ENCODE measurements around the gene RAB40C. TPM values are rescaled to one million over a fixed set of nuclear protein-coding genes. Genes with fewer than 3 reads are reported as not detected.

Gene RAB40C
- total RNA-seq, 1 donor from 2014 or later, result 20.0 TPM

DNA sequence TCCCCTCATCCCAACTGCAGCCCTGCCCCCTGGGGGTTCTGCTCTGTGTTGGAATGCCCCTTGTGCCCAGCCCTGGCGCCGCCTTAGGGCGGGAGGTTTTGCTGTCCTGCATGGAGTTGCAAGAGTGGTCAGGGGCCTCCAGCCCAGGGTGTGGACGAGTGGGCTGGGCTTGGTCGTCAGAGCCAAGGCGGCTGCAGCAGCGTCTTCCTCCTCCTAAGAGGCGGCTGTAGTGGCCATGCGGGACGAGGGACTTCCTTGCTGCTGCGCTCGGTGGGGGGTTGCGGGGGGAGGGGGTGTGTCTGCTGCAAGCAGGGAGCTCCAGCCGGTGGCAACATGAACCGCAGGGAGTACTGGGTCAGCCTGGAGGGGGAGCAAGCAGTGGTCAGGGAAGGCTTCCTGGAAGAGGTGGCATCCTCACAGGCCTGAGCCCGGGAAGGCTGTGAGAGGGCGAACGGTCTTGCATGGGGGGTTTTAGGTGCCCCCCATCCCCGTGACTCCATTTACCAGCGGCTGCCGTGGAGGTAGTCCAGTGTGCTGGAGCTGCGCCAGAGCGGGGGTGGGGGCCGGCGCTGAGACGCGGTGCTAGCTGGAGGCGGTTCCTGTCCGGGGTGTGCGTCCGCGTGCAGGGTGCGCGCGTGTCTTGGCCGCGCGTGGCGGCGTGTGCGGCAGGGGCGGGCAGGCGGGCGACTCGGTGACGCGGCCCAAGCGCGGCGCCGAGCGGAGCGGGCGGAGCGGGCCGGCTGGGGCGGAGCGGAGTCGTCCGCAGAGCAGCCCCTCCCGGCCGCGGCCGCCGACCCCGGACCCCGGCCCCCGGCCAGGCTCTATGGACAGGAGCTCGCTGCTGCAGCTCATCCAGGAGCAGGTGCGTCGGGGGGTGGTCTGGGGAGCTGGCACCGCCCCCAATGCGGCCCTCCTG, 85.4 kb downstream of the RAB40C start, which contains the start of gene RHBDL1:
TSS of gene RHBDL1 (plus strand) at position 704 of the 916 bp plus-strand sequence. CDS start at position 824, 120 bp downstream.
- Mint-ChIP-seq H3K27ac (ENCODE audit: unreplicated experiment) (no peak within 1 kb of the TSS), H3K27me3 (ENCODE audit: unreplicated experiment) (no peaks in the 10 kb centered on the region), H3K4me1 (ENCODE audit: unreplicated experiment) (peaks cover 10% of the 10 kb centered on the region), H3K36me3 (ENCODE audit: unreplicated experiment) (peaks cover 2% of the 10 kb centered on the region), H3K9me3 (ENCODE audit: unreplicated experiment) (no peaks in the 10 kb centered on the region), H3K4me3 (ENCODE audit: unreplicated experiment) (no peak within 1 kb of the TSS)
- no peak for DNase-seq (ENCODE audit: extremely low spot score, unreplicated experiment)
- TF ChIP-seq, protein P1, sequence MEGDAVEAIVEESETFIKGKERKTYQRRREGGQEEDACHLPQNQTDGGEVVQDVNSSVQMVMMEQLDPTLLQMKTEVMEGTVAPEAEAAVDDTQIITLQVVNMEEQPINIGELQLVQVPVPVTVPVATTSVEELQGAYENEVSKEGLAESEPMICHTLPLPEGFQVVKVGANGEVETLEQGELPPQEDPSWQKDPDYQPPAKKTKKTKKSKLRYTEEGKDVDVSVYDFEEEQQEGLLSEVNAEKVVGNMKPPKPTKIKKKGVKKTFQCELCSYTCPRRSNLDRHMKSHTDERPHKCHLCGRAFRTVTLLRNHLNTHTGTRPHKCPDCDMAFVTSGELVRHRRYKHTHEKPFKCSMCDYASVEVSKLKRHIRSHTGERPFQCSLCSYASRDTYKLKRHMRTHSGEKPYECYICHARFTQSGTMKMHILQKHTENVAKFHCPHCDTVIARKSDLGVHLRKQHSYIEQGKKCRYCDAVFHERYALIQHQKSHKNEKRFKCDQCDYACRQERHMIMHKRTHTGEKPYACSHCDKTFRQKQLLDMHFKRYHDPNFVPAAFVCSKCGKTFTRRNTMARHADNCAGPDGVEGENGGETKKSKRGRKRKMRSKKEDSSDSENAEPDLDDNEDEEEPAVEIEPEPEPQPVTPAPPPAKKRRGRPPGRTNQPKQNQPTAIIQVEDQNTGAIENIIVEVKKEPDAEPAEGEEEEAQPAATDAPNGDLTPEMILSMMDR (IDR thresholded peaks at IDR 0.05), result no peak

DNA sequence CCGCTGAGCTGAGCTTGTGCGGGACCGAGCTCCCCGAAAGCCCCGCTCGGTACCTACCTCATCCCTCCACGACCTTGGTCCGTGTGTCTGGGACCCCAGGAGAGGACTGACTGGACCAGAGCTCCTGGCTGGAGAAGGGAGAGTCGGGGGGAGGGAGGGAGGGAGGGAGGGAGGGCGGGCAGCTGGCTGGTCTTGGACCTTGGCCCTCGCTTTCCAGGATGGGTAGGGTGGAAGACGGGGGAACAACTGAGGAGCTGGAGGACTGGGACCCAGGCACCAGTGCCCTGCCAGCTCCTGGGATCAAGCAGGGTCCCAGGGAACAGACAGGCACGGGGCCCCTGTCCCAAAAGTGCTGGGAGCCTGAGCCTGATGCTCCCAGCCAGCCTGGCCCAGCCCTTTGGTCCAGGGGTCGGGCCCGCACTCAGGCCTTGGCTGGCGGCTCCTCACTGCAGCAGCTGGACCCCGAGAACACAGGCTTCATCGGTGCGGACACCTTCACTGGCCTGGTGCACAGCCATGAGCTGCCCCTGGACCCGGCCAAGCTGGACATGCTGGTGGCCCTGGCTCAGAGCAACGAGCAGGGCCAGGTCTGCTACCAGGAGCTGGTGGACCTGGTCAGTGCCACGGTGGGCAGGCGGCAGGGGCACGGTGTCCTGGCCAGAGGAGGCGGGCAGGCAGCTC, 86.2 kb downstream of the RAB40C start:
- Mint-ChIP-seq H3K4me3 (ENCODE audit: unreplicated experiment) (no peak overlapping the region), H3K27me3 (ENCODE audit: unreplicated experiment) (no peaks in the 10 kb centered on the region), H3K36me3 (ENCODE audit: unreplicated experiment) (peaks cover 3% of the 10 kb centered on the region), H3K9me3 (ENCODE audit: unreplicated experiment) (no peaks in the 10 kb centered on the region), H3K4me1 (ENCODE audit: unreplicated experiment) (peaks cover 12% of the 10 kb centered on the region), H3K27ac (ENCODE audit: unreplicated experiment) (no peak overlapping the region)
- TF ChIP-seq, protein P1 (IDR thresholded peaks at IDR 0.05), result no peak
- DNase-seq (ENCODE audit: extremely low spot score, unreplicated experiment), result no peak

DNA sequence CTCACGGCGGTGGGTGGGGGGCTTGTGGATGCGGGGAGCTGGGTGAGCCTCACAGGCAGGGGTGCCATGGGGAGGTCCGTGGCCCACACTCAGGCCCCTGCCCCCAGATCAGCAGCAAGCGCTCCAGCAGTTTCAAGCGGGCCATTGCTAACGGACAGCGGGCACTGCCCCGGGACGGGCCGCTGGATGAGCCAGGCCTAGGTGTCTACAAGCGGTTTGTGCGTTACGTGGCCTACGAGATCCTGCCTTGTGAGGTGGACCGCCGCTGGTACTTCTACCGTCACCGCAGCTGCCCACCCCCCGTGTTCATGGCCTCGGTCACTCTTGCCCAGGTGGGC, 86.7 kb downstream of the RAB40C start:
- TF ChIP-seq, protein P1 (IDR thresholded peaks at IDR 0.05), result no peak
- DNase-seq (ENCODE audit: extremely low spot score, unreplicated experiment), result no peak
- H3K27ac Mint-ChIP-seq (ENCODE audit: unreplicated experiment), result no peak overlapping the region
- H3K4me1 Mint-ChIP-seq (ENCODE audit: unreplicated experiment), result peaks cover 17% of the 10 kb centered on the region
- no peaks in the 10 kb centered on the region for H3K9me3 Mint-ChIP-seq (ENCODE audit: unreplicated experiment)
- H3K36me3 Mint-ChIP-seq (ENCODE audit: unreplicated experiment), result peaks cover 7% of the 10 kb centered on the region
- no peak overlapping the region for H3K4me3 Mint-ChIP-seq (ENCODE audit: unreplicated experiment)
- no peaks in the 10 kb centered on the region for H3K27me3 Mint-ChIP-seq (ENCODE audit: unreplicated experiment)

DNA sequence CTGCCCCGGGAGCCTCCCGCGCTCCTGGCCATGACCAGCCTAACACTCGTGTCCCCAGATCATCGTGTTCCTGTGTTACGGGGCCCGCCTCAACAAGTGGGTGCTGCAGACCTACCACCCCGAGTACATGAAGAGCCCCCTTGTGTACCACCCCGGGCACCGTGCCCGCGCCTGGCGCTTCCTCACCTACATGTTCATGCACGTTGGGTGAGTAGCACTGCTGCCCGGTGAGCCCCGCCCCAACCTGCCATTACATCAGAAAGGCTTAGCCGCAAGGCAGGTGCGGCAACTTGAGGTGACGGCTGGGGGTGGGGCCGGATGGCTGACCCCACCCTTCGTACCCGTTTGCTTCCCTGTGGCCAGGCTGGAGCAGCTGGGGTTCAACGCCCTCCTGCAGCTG, 87.0 kb downstream of the RAB40C start:
- no peak for DNase-seq (ENCODE audit: extremely low spot score, unreplicated experiment)
- TF ChIP-seq, protein P1 (IDR thresholded peaks at IDR 0.05), result no peak
- H3K27me3 Mint-ChIP-seq (ENCODE audit: unreplicated experiment), result no peaks in the 10 kb centered on the region
- no peaks in the 10 kb centered on the region for H3K9me3 Mint-ChIP-seq (ENCODE audit: unreplicated experiment)
- H3K4me1 Mint-ChIP-seq (ENCODE audit: unreplicated experiment), result peaks cover 20% of the 10 kb centered on the region
- peaks cover 10% of the 10 kb centered on the region for H3K36me3 Mint-ChIP-seq (ENCODE audit: unreplicated experiment)
- H3K27ac Mint-ChIP-seq (ENCODE audit: unreplicated experiment), result no peak overlapping the region
- H3K4me3 Mint-ChIP-seq (ENCODE audit: unreplicated experiment), result no peak overlapping the region
